ENCODE measurements around the gene DLGAP3. TPM values are rescaled to one million over a fixed set of nuclear protein-coding genes. Genes with fewer than 3 reads are reported as not detected.

Gene DLGAP3
- total and polyA plus RNA-seq, 2 of the 13 experiments (the other 11 are each of a cell fraction or from before 2014, with no cell fraction given) = 0.03 to 0.04 TPM

- TF ChIP-seq ARID2 (CRISPR knock-in tag; IDR thresholded peaks at IDR 0.05; ENCODE audit: borderline replicate concordance) = no peak
- no peak for TF ChIP-seq MAFK (conservative IDR thresholded peaks at IDR 0.05 in 1 of 2, IDR thresholded peaks at IDR 0.05 in 1 of 2; ENCODE audit: low read length in 2 of 2)
- TF ChIP-seq FOXM1 (CRISPR knock-in tag; IDR thresholded peaks at IDR 0.05) = no peak
- no peak for TF ChIP-seq ZNF44 (CRISPR knock-in tag; IDR thresholded peaks at IDR 0.05)
- TF ChIP-seq ZNF670 (CRISPR knock-in tag; IDR thresholded peaks at IDR 0.05; ENCODE audit: borderline replicate concordance) = no peak
- TF ChIP-seq CENPX (CRISPR knock-in tag; IDR thresholded peaks at IDR 0.05) = no peak
- TF ChIP-seq ZBTB21 (CRISPR knock-in tag; IDR thresholded peaks at IDR 0.05) = no peak
Observed at GRCh38 chr1:34868230-34869049, 61.0 kb downstream of the DLGAP3 start (continued).

GRCh38 chr1:34867415-34867814 is 62.0 kb downstream of the DLGAP3 start:
- Histone ChIP-seq H3K79me2 (ENCODE audit: insufficient read depth, low read length) (no peaks in the 10 kb centered on the region), H3K4me2 (ENCODE audit: low read depth, low read length) (no peak overlapping the region), H2AFZ (ENCODE audit: low read length) (no peak overlapping the region), H3K9ac (ENCODE audit: insufficient read depth, low read depth, low read length) (no peak overlapping the region), H3K9me3 (ENCODE audit: low read length) (no peaks in the 10 kb centered on the region), H3K27me3 (ENCODE audit: control insufficient read depth in 1 of 2, insufficient read depth in 2 of 2, low read length in 2 of 2) (peaks cover 1 to 29% of the 10 kb centered on the region in 2 experiments), H3K36me3 (replicated peaks in 1 of 2; ENCODE audit: control insufficient read depth in 1 of 2, insufficient read depth in 2 of 2, low read length in 2 of 2) (no peaks in the 10 kb centered on the region), H4K20me1 (ENCODE audit: insufficient read depth, low read length) (no peaks in the 10 kb centered on the region), H3K4me1 (ENCODE audit: insufficient read depth, low read length) (peaks cover 6% of the 10 kb centered on the region; the same call in 1 of the 2 replicates), H3K4me3 (replicated peaks in 1 of 3; ENCODE audit: insufficient read depth in 1 of 3, low read depth in 2 of 3, low read length in 3 of 3) (no peak overlapping the region), H3K27ac (ENCODE audit: extremely low read length, insufficient read depth, low read length) (no peak overlapping the region)
- WGBS (ENCODE audit: low lambda C conversion rate) = 71% methylated on average over 4 of the region's 6 CpGs
- ChIA-PET POLR2A (no interaction called here), CTCF (ENCODE audit: low intra/inter-chr PET ratio, low total read pairs) (interaction anchor here (1.6 to 1.7 kb wide), 2 partner anchors 15 to 81 kb away, joined by 14 to 15 read pairs; no protein-coding TSS in a partner anchor)
- DNase-seq (ENCODE audit: low spot score) (no peak), ATAC-seq (no peak), FAIRE-seq (no peak)
- BruUV-seq (replicated peaks) = no TSS peak
- in situ Hi-C loops (cut with HindIII; ENCODE audit: extremely low pct_ligation_motif_present, low pct_unique_long_range_greater_than_20kb) (no loop called here), intact Hi-C loops (cut with micrococcal nuclease; ENCODE audit: unreplicated experiment) (loop anchor here (2.0 kb wide), 1 partner anchor 15 kb away; no protein-coding TSS in a partner anchor)
- TF ChIP-seq ARNT2 (CRISPR knock-in tag; IDR thresholded peaks at IDR 0.05; ENCODE audit: low read depth) (no peak), ZNF510 (CRISPR knock-in tag; IDR thresholded peaks at IDR 0.05; ENCODE audit: low read depth) (no peak), NR2F6 (IDR thresholded peaks at IDR 0.05) (no peak), NR2F6 (CRISPR knock-in tag; IDR thresholded peaks at IDR 0.05) (no peak), ZBTB3 (CRISPR knock-in tag; IDR thresholded peaks at IDR 0.05; ENCODE audit: borderline replicate concordance, low read depth) (no peak), ATRX (CRISPR knock-in tag; IDR thresholded peaks at IDR 0.05; ENCODE audit: borderline replicate concordance) (no peak), ZNF329 (CRISPR knock-in tag; IDR thresholded peaks at IDR 0.05; ENCODE audit: low read depth) (no peak), ZNF138 (CRISPR knock-in tag; IDR thresholded peaks at IDR 0.05; ENCODE audit: low read depth) (no peak), MYC (CRISPR knock-in tag; IDR thresholded peaks at IDR 0.05; ENCODE audit: borderline replicate concordance) (no peak), FOXP1 (IDR thresholded peaks at IDR 0.05) (no peak), FOXP1 (CRISPR knock-in tag; IDR thresholded peaks at IDR 0.05) (no peak), ZNF747 (CRISPR knock-in tag; IDR thresholded peaks at IDR 0.05; ENCODE audit: borderline replicate concordance) (no peak), HIC2 (CRISPR knock-in tag; IDR thresholded peaks at IDR 0.05; ENCODE audit: low read depth) (no peak), KDM2A (CRISPR knock-in tag; IDR thresholded peaks at IDR 0.05; ENCODE audit: borderline replicate concordance, low read depth) (no peak)

Data from HepG2 (cell line).